ENCODE measurements around the gene UQCRC1. TPM values are rescaled to one million over a fixed set of nuclear protein-coding genes. Genes with fewer than 3 reads are reported as not detected.

UQCRC1 gene
- total RNA-seq, 1 donor, result 299 TPM

DNA sequence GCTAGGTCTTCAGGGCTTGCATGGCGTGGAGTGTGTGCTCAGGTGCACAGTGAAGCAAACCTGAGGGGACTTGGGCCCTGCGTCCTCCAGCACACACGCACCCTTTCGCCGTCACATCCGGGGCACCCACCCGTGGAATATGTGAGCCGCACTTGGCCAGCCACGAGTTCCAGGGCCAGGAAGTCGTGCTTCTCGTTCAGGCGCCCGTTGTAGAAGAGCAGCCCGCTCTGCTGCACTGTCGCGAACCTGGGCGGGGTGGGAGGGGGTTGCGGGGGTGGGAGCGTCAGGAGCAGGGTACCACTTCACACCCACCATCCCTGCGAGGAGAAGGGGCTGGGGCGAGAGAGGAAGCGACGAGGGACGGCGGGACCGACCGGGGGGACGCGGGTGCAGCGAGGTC lies 46.2 kb upstream of the UQCRC1 start:
- Histone ChIP-seq H2AFZ (ENCODE audit: low read length) (no peak overlapping the region), H3K9me3 (ENCODE audit: low read depth, low read length) (no peaks in the 10 kb centered on the region), H3K36me3 (ENCODE audit: insufficient read depth, low read length) (no peaks in the 10 kb centered on the region), H3K4me1 (ENCODE audit: insufficient read depth, low read length) (peaks cover 3% of the 10 kb centered on the region), H3K4me3 (ENCODE audit: insufficient read depth, low read length) (peak overlapping the region; percentile 70), H4K20me1 (ENCODE audit: insufficient read depth, low read length) (no peaks in the 10 kb centered on the region), H3K79me2 (ENCODE audit: insufficient read depth, low read length) (no peaks in the 10 kb centered on the region), H3K27me3 (ENCODE audit: insufficient read depth, low read length) (no peaks in the 10 kb centered on the region), H3K27ac (ENCODE audit: low read depth, low read length) (no peak overlapping the region), H3K4me2 (ENCODE audit: insufficient read depth, low read length) (peak overlapping the region; percentile 77)
- DNase-seq (ENCODE audit: insufficient read length, low spot score, missing footprints), result no peak
- TF ChIP-seq, protein P1, sequence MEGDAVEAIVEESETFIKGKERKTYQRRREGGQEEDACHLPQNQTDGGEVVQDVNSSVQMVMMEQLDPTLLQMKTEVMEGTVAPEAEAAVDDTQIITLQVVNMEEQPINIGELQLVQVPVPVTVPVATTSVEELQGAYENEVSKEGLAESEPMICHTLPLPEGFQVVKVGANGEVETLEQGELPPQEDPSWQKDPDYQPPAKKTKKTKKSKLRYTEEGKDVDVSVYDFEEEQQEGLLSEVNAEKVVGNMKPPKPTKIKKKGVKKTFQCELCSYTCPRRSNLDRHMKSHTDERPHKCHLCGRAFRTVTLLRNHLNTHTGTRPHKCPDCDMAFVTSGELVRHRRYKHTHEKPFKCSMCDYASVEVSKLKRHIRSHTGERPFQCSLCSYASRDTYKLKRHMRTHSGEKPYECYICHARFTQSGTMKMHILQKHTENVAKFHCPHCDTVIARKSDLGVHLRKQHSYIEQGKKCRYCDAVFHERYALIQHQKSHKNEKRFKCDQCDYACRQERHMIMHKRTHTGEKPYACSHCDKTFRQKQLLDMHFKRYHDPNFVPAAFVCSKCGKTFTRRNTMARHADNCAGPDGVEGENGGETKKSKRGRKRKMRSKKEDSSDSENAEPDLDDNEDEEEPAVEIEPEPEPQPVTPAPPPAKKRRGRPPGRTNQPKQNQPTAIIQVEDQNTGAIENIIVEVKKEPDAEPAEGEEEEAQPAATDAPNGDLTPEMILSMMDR (IDR thresholded peaks at IDR 0.05; ENCODE audit: extremely low read depth, low read depth, low read length), result no peak

DNA sequence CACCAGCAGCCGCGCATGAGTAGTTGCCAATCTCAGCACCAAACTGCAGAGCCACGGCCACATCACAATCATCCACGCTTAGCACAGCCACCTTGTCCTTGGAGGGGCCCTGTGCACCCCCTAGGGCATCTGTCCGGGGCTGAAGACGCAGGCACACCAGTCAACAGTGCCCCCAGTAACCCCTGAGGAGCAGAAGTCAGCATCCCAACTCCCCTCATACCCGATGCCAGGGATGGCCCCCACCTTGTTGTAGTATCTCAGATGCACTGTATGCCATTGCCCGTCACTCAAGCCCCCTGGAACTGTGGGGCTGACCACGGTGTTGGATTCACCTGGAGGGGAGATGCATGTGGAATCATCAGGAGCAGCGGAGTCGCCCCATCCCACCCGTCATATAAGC lies 45.6 kb upstream of the UQCRC1 start:
- Histone ChIP-seq H4K20me1 (ENCODE audit: insufficient read depth, low read length) (no peaks in the 10 kb centered on the region), H3K79me2 (ENCODE audit: insufficient read depth, low read length) (no peaks in the 10 kb centered on the region), H3K4me2 (ENCODE audit: insufficient read depth, low read length) (no peak overlapping the region), H3K9me3 (ENCODE audit: low read depth, low read length) (no peaks in the 10 kb centered on the region), H3K36me3 (ENCODE audit: insufficient read depth, low read length) (no peaks in the 10 kb centered on the region), H2AFZ (ENCODE audit: low read length) (no peak overlapping the region), H3K27me3 (ENCODE audit: insufficient read depth, low read length) (no peaks in the 10 kb centered on the region), H3K4me1 (ENCODE audit: insufficient read depth, low read length) (peaks cover 3% of the 10 kb centered on the region), H3K4me3 (ENCODE audit: insufficient read depth, low read length) (no peak overlapping the region), H3K27ac (ENCODE audit: low read depth, low read length) (no peak overlapping the region)
- TF ChIP-seq, protein P1 (IDR thresholded peaks at IDR 0.05; ENCODE audit: extremely low read depth, low read depth, low read length), result no peak
- DNase-seq (ENCODE audit: insufficient read length, low spot score, missing footprints), result no peak

DNA sequence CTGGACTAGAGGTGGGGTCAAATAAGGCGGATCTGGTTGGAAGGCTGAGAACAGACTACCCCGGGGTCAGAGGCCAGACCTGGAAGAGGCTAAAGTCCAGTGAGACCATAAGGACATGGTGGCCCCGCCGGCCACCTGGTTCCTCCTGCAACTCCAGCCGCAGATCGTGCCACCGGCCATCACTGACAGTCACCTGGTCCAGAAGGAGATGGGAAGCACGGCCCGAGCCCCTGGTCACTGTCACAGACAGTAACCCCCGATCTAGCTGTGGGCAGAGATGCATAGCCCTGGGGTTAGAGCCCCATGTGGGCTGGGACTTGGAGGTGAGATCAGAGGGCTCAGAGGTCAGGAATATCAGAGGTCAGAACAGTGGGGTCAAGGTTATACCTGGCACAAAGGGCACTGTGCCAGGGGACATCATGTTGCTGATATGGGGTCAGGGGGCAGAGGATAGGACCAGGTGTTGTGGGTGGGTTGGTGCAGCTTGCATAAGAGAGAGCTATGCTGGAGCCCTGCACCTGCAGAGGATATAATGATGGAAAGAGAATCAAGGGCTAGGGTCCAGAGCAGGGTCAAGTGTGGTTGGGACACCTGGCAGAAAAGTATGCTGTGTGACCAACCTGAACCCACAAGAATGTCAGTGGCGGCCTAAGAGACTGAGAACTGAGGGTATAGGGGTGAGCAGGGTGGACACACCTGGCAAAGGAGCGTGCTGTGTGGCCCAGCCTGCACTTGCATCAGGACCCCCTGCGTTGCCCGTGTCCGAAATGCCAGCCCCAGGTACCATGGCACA lies 43.7 kb upstream of the UQCRC1 start:
- TF ChIP-seq, protein P1 (IDR thresholded peaks at IDR 0.05; ENCODE audit: extremely low read depth, low read depth, low read length), result no peak
- DNase-seq (ENCODE audit: insufficient read length, low spot score, missing footprints), result no peak
- no peak overlapping the region for H3K4me2 ChIP-seq (ENCODE audit: insufficient read depth, low read length)
- no peak overlapping the region for H2AFZ ChIP-seq (ENCODE audit: low read length)
- no peaks in the 10 kb centered on the region for H4K20me1 ChIP-seq (ENCODE audit: insufficient read depth, low read length)
- no peaks in the 10 kb centered on the region for H3K79me2 ChIP-seq (ENCODE audit: insufficient read depth, low read length)
- H3K4me1 ChIP-seq (ENCODE audit: insufficient read depth, low read length), result peaks cover 3% of the 10 kb centered on the region
- no peaks in the 10 kb centered on the region for H3K9me3 ChIP-seq (ENCODE audit: low read depth, low read length)
- H3K36me3 ChIP-seq (ENCODE audit: insufficient read depth, low read length), result no peaks in the 10 kb centered on the region
- no peak overlapping the region for H3K27ac ChIP-seq (ENCODE audit: low read depth, low read length)
- no peak overlapping the region for H3K4me3 ChIP-seq (ENCODE audit: insufficient read depth, low read length)
- H3K27me3 ChIP-seq (ENCODE audit: insufficient read depth, low read length), result no peaks in the 10 kb centered on the region

DNA sequence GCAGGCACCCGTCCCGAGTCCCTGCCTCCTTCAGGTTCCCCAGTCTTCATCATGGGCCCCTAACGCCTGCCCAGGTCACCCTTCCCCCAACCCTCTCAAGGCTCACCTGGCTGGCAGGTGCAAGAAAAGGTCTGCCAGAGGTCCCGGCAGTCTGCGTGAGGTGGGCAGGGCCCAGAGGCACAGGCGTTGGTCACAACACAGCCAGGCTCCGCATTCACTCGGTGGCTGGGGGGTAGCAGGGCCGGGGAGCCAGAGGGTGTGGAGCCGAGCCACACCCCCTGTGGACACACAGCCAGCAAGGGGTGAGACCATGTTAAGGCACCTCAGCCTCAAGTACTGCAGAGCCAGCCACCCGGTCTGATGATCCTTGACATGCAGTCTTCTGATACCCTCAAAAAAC lies 42.3 kb upstream of the UQCRC1 start:
- Histone ChIP-seq H2AFZ (ENCODE audit: low read length) (no peak overlapping the region), H3K27me3 (ENCODE audit: insufficient read depth, low read length) (no peaks in the 10 kb centered on the region), H4K20me1 (ENCODE audit: insufficient read depth, low read length) (no peaks in the 10 kb centered on the region), H3K79me2 (ENCODE audit: insufficient read depth, low read length) (no peaks in the 10 kb centered on the region), H3K9me3 (ENCODE audit: low read depth, low read length) (no peaks in the 10 kb centered on the region), H3K4me2 (ENCODE audit: insufficient read depth, low read length) (no peak overlapping the region), H3K4me3 (ENCODE audit: insufficient read depth, low read length) (no peak overlapping the region), H3K27ac (ENCODE audit: low read depth, low read length) (no peak overlapping the region), H3K36me3 (ENCODE audit: insufficient read depth, low read length) (no peaks in the 10 kb centered on the region), H3K4me1 (ENCODE audit: insufficient read depth, low read length) (peaks cover 3% of the 10 kb centered on the region)
- TF ChIP-seq, protein P1 (IDR thresholded peaks at IDR 0.05; ENCODE audit: extremely low read depth, low read depth, low read length), result no peak
- no peak for DNase-seq (ENCODE audit: insufficient read length, low spot score, missing footprints)

All from osteoblast (primary cell).